ENCODE data around the gene AAMP.

The AAMP gene

DNA sequence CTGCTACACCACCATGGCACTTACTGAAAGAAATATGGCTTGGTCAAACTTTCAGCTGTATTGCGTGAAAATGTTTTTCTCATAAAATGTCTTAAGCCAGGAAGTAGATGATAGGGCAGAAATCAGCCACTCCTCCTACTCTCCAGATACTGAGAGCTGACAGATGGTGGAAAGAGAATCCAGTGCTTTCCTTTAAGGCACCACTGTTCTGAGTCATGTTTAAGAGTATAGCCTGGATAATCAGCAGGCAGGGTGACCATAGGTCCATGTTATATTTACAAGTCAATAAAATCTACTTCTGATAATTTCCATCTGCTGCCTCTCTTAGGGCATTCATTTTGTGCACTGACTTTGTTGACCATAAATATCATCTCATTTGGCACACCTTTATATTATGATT lies 31.1 kb downstream of the AAMP start:
- Histone ChIP-seq H3K4me3 (ENCODE audit: low read depth, low read length, poor library complexity, severe bottlenecking) (no peak overlapping the region), H4K20me1 (ENCODE audit: insufficient read depth, low read length) (no peaks in the 10 kb centered on the region), H3K9ac (ENCODE audit: low read length) (no peak overlapping the region), H3F3A (ENCODE audit: insufficient read depth, low read length) (no peaks in the 10 kb centered on the region), H3K36me3 (ENCODE audit: insufficient read depth, low read length) (peaks cover 97% of the 10 kb centered on the region), H3K27ac (ENCODE audit: low read depth, low read length, poor library complexity, severe bottlenecking) (no peak overlapping the region), H3K4me1 (ENCODE audit: insufficient read depth, low read length, severe bottlenecking) (no peaks in the 10 kb centered on the region), H3K27me3 (ENCODE audit: insufficient read depth, low read length) (no peaks in the 10 kb centered on the region), H3K4me2 (ENCODE audit: low read length) (no peak overlapping the region), H3K9me3 (ENCODE audit: low read length) (no peaks in the 10 kb centered on the region), H2AFZ (ENCODE audit: low read length) (no peak overlapping the region), H3K9me2 (ENCODE audit: low read depth, low read length) (no peaks in the 10 kb centered on the region), H3K79me2 (ENCODE audit: insufficient read depth, low read length) (no peaks in the 10 kb centered on the region)
- TF ChIP-seq, protein P1, sequence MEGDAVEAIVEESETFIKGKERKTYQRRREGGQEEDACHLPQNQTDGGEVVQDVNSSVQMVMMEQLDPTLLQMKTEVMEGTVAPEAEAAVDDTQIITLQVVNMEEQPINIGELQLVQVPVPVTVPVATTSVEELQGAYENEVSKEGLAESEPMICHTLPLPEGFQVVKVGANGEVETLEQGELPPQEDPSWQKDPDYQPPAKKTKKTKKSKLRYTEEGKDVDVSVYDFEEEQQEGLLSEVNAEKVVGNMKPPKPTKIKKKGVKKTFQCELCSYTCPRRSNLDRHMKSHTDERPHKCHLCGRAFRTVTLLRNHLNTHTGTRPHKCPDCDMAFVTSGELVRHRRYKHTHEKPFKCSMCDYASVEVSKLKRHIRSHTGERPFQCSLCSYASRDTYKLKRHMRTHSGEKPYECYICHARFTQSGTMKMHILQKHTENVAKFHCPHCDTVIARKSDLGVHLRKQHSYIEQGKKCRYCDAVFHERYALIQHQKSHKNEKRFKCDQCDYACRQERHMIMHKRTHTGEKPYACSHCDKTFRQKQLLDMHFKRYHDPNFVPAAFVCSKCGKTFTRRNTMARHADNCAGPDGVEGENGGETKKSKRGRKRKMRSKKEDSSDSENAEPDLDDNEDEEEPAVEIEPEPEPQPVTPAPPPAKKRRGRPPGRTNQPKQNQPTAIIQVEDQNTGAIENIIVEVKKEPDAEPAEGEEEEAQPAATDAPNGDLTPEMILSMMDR (IDR thresholded peaks at IDR 0.05; ENCODE audit: low read length): no peak
- no peak for TF ChIP-seq EZH2 (IDR thresholded peaks at IDR 0.05; ENCODE audit: borderline replicate concordance, low read length)

DNA sequence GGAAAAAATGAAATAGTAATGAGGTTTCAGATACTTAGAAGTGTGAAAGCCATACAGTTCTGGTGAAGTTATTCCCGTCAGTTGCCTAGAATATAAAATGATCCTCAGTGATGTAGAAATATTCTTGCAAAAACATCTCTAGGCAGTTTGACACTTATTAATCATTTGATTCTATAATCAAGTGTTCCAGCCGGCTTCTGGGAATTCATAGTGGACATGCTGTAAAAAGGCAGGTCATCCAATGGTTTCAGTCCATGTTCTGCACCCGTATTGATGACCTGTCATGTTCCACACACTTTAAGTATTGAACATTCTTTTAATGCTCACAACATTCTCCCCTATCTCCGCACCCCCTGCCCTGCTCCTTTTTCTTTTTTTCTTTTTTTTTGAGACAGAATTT lies 33.1 kb downstream of the AAMP start:
- no peak overlapping the region for H2AFZ ChIP-seq (ENCODE audit: low read length)
- H3K9me2 ChIP-seq (ENCODE audit: low read depth, low read length): no peaks in the 10 kb centered on the region
- no peak overlapping the region for H3K27ac ChIP-seq (ENCODE audit: low read depth, low read length, poor library complexity, severe bottlenecking)
- H3F3A ChIP-seq (ENCODE audit: insufficient read depth, low read length): no peaks in the 10 kb centered on the region
- no peaks in the 10 kb centered on the region for H3K9me3 ChIP-seq (ENCODE audit: low read length)
- peaks cover 94% of the 10 kb centered on the region for H3K36me3 ChIP-seq (ENCODE audit: insufficient read depth, low read length)
- no peaks in the 10 kb centered on the region for H4K20me1 ChIP-seq (ENCODE audit: insufficient read depth, low read length)
- H3K4me3 ChIP-seq (ENCODE audit: low read depth, low read length, poor library complexity, severe bottlenecking): no peak overlapping the region
- H3K9ac ChIP-seq (ENCODE audit: low read length): no peak overlapping the region
- H3K4me1 ChIP-seq (ENCODE audit: insufficient read depth, low read length, severe bottlenecking): no peaks in the 10 kb centered on the region
- no peak overlapping the region for H3K4me2 ChIP-seq (ENCODE audit: low read length)
- no peaks in the 10 kb centered on the region for H3K79me2 ChIP-seq (ENCODE audit: insufficient read depth, low read length)
- TF ChIP-seq EZH2 (IDR thresholded peaks at IDR 0.05; ENCODE audit: borderline replicate concordance, low read length): no peak
- TF ChIP-seq, protein P1 (IDR thresholded peaks at IDR 0.05; ENCODE audit: low read length): no peak
- H3K27me3 ChIP-seq (ENCODE audit: insufficient read depth, low read length): no peaks in the 10 kb centered on the region

DNA sequence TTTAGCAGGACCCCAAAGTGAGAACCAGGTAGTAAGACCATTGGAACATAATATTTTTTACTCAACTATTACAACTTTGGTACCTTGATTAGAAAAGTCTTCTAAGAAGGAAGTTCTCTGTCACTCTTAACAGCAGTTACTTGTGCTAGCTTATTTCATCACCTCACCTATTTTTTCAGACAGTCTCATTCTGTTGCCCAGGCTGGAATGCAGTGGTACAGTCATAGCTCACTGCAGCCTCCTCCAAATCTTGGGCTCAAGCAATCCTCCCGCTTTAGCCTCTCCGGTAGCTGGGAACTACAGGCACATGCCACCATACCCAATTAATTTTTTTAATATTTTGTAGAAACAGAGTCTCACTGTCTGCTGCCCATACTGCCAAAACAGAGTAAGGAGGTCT lies 34.9 kb downstream of the AAMP start:
- no peaks in the 10 kb centered on the region for H3K9me3 ChIP-seq (ENCODE audit: low read length)
- H3K9ac ChIP-seq (ENCODE audit: low read length): no peak overlapping the region
- no peak overlapping the region for H3K4me2 ChIP-seq (ENCODE audit: low read length)
- H3K4me3 ChIP-seq (ENCODE audit: low read depth, low read length, poor library complexity, severe bottlenecking): no peak overlapping the region
- H4K20me1 ChIP-seq (ENCODE audit: insufficient read depth, low read length): no peaks in the 10 kb centered on the region
- H3F3A ChIP-seq (ENCODE audit: insufficient read depth, low read length): no peaks in the 10 kb centered on the region
- no peak overlapping the region for H3K27ac ChIP-seq (ENCODE audit: low read depth, low read length, poor library complexity, severe bottlenecking)
- H3K36me3 ChIP-seq (ENCODE audit: insufficient read depth, low read length): peaks cover 96% of the 10 kb centered on the region
- H3K4me1 ChIP-seq (ENCODE audit: insufficient read depth, low read length, severe bottlenecking): no peaks in the 10 kb centered on the region
- TF ChIP-seq, protein P1 (IDR thresholded peaks at IDR 0.05; ENCODE audit: low read length): no peak
- no peak for TF ChIP-seq EZH2 (IDR thresholded peaks at IDR 0.05; ENCODE audit: borderline replicate concordance, low read length)
- H3K79me2 ChIP-seq (ENCODE audit: insufficient read depth, low read length): no peaks in the 10 kb centered on the region
- no peaks in the 10 kb centered on the region for H3K9me2 ChIP-seq (ENCODE audit: low read depth, low read length)
- no peak overlapping the region for H2AFZ ChIP-seq (ENCODE audit: low read length)
- no peaks in the 10 kb centered on the region for H3K27me3 ChIP-seq (ENCODE audit: insufficient read depth, low read length)
